Activated CD8-positive, alpha-beta T cell treated with anti-CD3 and anti-CD28 coated beads for 36 hours (primary cell): ENCODE results near the gene IGFL2. TPM values are rescaled to one million over a fixed set of nuclear protein-coding genes. Genes with fewer than 3 reads are reported as not detected.
"Not testable (repeated sequence)": the region's sequence is repeated elsewhere in the genome, so short reads cannot be mapped to it uniquely, and the experiment has no call there.

Experiments used
- ATAC-seq: fragments of 200-7000 bp; cut with Tn5 transposase; one replicate; pipeline ENCODE4 v1.10.0; 2021; ENCODE audit warnings: mild to moderate bottlenecking, moderate library complexity
- CTCF ChIA-PET: fragments of 350-600 bp; sonication (Branson Sonifier 250); formaldehyde crosslinking; loops from one replicate; lab custom pipeline; 2021; ENCODE audit warnings: antibody characterized with exemption; lab: Charles Lee
- POLR2A ChIA-PET: fragments of 350-600 bp; sonication (Branson Sonifier 250); formaldehyde crosslinking; loops from one replicate; lab custom pipeline; 2021; ENCODE audit warnings: antibody characterized with exemption; lab: Charles Lee
- DNase-seq: peaks from one replicate; pipeline ENCODE4 v3.0.0-alpha.2; 2020
- H3K27ac Mint-ChIP-seq: one replicate; pipeline ENCODE4 v1.8.0; 2021; ENCODE audit warnings: mild to moderate bottlenecking, mixed read lengths
- H3K27me3 Mint-ChIP-seq: one replicate; pipeline ENCODE4 v1.8.0; 2021; ENCODE audit warnings: mixed read lengths
- H3K36me3 Mint-ChIP-seq: one replicate; pipeline ENCODE4 v1.8.0; 2021; ENCODE audit warnings: low read depth, mixed read lengths
- H3K4me1 Mint-ChIP-seq: one replicate; pipeline ENCODE4 v1.8.0; 2021; ENCODE audit warnings: low read depth, mixed read lengths
- H3K4me3 Mint-ChIP-seq: one replicate; pipeline ENCODE4 v1.8.0; 2021; ENCODE audit warnings: mild to moderate bottlenecking, moderate library complexity, mixed read lengths
- H3K9me3 Mint-ChIP-seq: one replicate; pipeline ENCODE4 v1.8.0; 2021; ENCODE audit warnings: mixed read lengths
- CTCF ChIP-seq: fragments of 200-600 bp; IDR thresholded peaks from one replicate; pipeline ENCODE4 v1.8.0; 2022; ENCODE audit warnings: antibody characterized with exemption, mild to moderate bottlenecking
- intact Hi-C: fragments of 100-400 bp; cut with micrococcal nuclease; formaldehyde crosslinking; loops from one replicate; pipeline ENCODE4 v1.10.0; 2022
- total RNA-seq, 2 experiments: library from RNA; stranded (reverse); gene quantifications; one replicate each; pipeline ENCODE4 v1.2.3, GENCODE V29; 2021

IGFL2 gene
- total RNA-seq, 2 experiments from 2014 or later: not detected

GRCh38 chr19:46206682-46207081, 58.6 kb downstream of the IGFL2 start:
- Mint-ChIP-seq H3K9me3 (no peaks in the 10 kb centered on the region), H3K4me1 (peaks cover 4% of the 10 kb centered on the region), H3K36me3 (no peaks in the 10 kb centered on the region), H3K4me3 (no peak overlapping the region), H3K27me3 (peaks cover 16% of the 10 kb centered on the region), H3K27ac (no peak overlapping the region)
- DNase-seq (no peak), ATAC-seq (no peak)
- ChIA-PET POLR2A (no interaction called here), CTCF (interaction anchor here (0.9 to 1.8 kb wide), 2 partner anchors 58 to 125 kb away, joined by 3 to 6 read pairs; no protein-coding TSS in a partner anchor)
- intact Hi-C loops: no loop called here
- TF ChIP-seq CTCF: no peak

GRCh38 chr19:46207858-46208257, 59.8 kb downstream of the IGFL2 start:
- intact Hi-C loops, H3K36me3 Mint-ChIP-seq, H3K9me3 Mint-ChIP-seq, ATAC-seq, H3K27ac Mint-ChIP-seq, DNase-seq, H3K4me3 Mint-ChIP-seq, POLR2A ChIA-PET, H3K4me1 Mint-ChIP-seq: not testable (repeated sequence)
- peaks cover 22% of the 10 kb centered on the region for H3K27me3 Mint-ChIP-seq
- CTCF ChIA-PET: interaction anchor here (1.3 kb wide), 1 partner anchor 191 kb away, joined by 3 read pairs; no protein-coding TSS in a partner anchor

DNA sequence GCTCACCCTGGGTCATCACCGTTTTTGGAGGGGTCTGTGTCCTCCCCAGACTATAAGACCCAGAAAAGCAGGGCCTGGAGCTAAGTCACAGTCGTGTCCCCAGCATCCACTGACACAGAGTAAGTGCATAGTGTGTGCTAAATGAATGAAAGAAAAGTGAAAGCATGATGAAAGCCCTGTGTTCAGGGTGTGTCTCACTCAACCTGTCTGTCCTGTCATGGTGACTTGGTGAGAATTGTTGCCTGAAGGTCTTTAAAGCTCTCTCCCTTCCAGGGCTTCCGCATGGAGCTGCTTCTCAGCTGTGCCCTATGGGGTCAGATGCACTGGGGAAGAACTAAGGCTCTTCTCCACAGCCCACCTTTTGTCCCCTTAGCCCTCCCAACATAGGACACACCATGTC, 61.0 kb downstream of the IGFL2 start:
- TF ChIP-seq CTCF: no peak
- peaks cover 4% of the 10 kb centered on the region for H3K4me1 Mint-ChIP-seq
- DNase-seq (no peak), ATAC-seq (no peak)
- H3K4me3 Mint-ChIP-seq: no peak overlapping the region
- intact Hi-C loops: no loop called here
- CTCF ChIA-PET: no interaction called here
- no peak overlapping the region for H3K27ac Mint-ChIP-seq
- H3K36me3 Mint-ChIP-seq: no peaks in the 10 kb centered on the region
- peaks cover 30% of the 10 kb centered on the region for H3K27me3 Mint-ChIP-seq
- POLR2A ChIA-PET: no interaction called here
- H3K9me3 Mint-ChIP-seq: no peaks in the 10 kb centered on the region

- DNase-seq: no peak
- peaks cover 30% of the 10 kb centered on the region for H3K27me3 Mint-ChIP-seq
- intact Hi-C loops: no loop called here
- ChIA-PET CTCF (no interaction called here), POLR2A (no interaction called here)
- no peak overlapping the region for H3K27ac Mint-ChIP-seq
- no peaks in the 10 kb centered on the region for H3K36me3 Mint-ChIP-seq
- ATAC-seq: no peak
- no peak for TF ChIP-seq CTCF
- no peak overlapping the region for H3K4me3 Mint-ChIP-seq
- H3K9me3 Mint-ChIP-seq: no peaks in the 10 kb centered on the region
- H3K4me1 Mint-ChIP-seq: peaks cover 4% of the 10 kb centered on the region
Measured at GRCh38 chr19:46209472-46209871, 61.4 kb downstream of the IGFL2 start.

- no peak overlapping the region for H3K27ac Mint-ChIP-seq
- ATAC-seq: no peak
- H3K4me1 Mint-ChIP-seq: peaks cover 4% of the 10 kb centered on the region
- intact Hi-C loops: no loop called here
- ChIA-PET CTCF (no interaction called here), POLR2A (no interaction called here)
- no peak for TF ChIP-seq CTCF
- H3K36me3 Mint-ChIP-seq: no peaks in the 10 kb centered on the region
- no peak overlapping the region for H3K4me3 Mint-ChIP-seq
- H3K27me3 Mint-ChIP-seq: peaks cover 30% of the 10 kb centered on the region
- no peaks in the 10 kb centered on the region for H3K9me3 Mint-ChIP-seq
- no peak for DNase-seq
Measured at GRCh38 chr19:46210669-46211068, 62.6 kb downstream of the IGFL2 start.

Other genes with a start within 250 kb of the IGFL2 start
- 1 to 10 TPM; 4.1 to 5.0 TPM for gene MYPOP, start 245.6 kb upstream of the IGFL2 start, total RNA-seq
- not detected for gene NANOS2, start 233.5 kb upstream of the IGFL2 start, total RNA-seq
- not detected for gene NOVA2, start 174.4 kb upstream of the IGFL2 start, total RNA-seq
- 10 to 100 TPM; 26.9 to 29.2 TPM for gene CCDC61, start 152.8 kb upstream of the IGFL2 start, total RNA-seq
- gene PGLYRP1, start 125.2 kb upstream of the IGFL2 start, total RNA-seq: not detected
- gene IGFL4, start 107.2 kb upstream of the IGFL2 start, total RNA-seq: not detected
- not detected for gene IGFL3, start 23.6 kb upstream of the IGFL2 start, total RNA-seq
- not detected for gene IGFL1, start 81.5 kb downstream of the IGFL2 start, total RNA-seq
- gene HIF3A, start 148.8 kb downstream of the IGFL2 start, total RNA-seq: not detected
- gene PPP5C, start 198.8 kb downstream of the IGFL2 start, total RNA-seq: 100 to 1,000 TPM; 108 to 111 TPM